BE2C (cell line): ENCODE measurements around the gene LIPA. TPM values are rescaled to one million over a fixed set of nuclear protein-coding genes. Genes with fewer than 3 reads are reported as not detected.

Experiments used
- DNase-seq: peaks from one replicate; pipeline ENCODE4 v3.0.0-alpha.2; 2020
- H3K27me3 ChIP-seq: fragments of 250-450 bp; sonication (Bioruptor Pico); 2 replicates; pipeline ENCODE4 v1.5.1; 2020; ENCODE audit warnings: mild to moderate bottlenecking
- H3K36me3 ChIP-seq: fragments of 250-450 bp; sonication (Bioruptor Pico); 2 replicates; pipeline ENCODE4 v1.5.1; 2020; ENCODE audit warnings: mild to moderate bottlenecking
- H3K4me1 ChIP-seq: fragments of 250-450 bp; sonication (Bioruptor Pico); 2 replicates; pipeline ENCODE4 v1.5.1; 2020
- H3K4me3 ChIP-seq: 2 replicates; pipeline ENCODE4 v1.5.1; 2011; ENCODE audit warnings: low read depth, low read length
- H3K9me3 ChIP-seq: fragments of 250-450 bp; sonication (Bioruptor Pico); 2 replicates; pipeline ENCODE4 v1.5.1; 2020
- CTCF ChIP-seq: IDR thresholded peaks from 2 replicates; pipeline ENCODE4 v1.5.1; 2012; ENCODE audit warnings: mild to moderate bottlenecking, low read depth, low read length
- polyA plus RNA-seq: library from polyadenylated mRNA; unstranded; fragments of >200 nt; gene quantifications from one replicate; pipeline ENCODE4 v1.2.1, GENCODE V29; 2012; ENCODE audit warnings: low read depth, missing spikeins; ENCODE audit not compliant: insufficient read length, insufficient read depth

Gene LIPA
- polyA plus RNA-seq = 49.2 TPM

DNA sequence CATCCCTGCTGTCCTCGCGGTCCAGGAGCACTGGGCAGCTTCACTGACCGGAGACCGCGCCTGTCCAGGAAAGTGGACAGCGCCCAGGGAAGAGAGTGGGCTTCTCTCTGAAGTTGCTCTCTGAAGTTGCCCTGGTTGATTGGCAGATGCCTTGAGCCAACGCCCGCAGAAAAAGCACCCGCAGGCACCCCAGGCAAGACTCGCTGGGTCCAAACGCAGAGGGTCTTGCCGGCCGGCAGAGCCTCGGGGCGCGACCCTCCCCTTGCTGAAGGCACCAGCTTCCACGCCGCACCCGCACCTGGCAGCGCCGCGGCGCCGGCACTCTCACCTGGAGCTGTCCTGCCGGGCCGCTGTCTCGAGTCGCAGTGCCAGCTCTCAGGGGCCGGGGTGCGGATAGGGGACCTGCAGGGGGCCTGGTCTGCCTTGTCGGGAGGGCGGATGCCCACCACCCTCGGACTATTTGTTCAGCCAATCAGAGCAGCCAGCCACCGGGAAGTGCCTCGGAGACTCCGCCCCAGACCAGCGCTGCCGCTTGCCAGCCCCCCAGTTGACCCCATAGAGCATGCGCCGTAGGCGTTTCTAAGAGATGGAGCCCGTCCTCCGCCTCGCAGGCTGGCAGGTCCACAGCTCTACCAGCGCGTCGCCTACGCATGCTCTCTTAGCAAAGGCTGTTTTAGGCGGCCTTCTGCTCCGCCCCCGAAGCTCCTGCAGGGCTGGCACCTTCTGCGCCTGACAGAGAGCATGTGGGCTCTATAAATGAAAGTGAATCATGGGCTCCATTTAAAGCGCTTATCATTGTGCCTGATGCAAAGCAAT, at the start of gene LIPA:
LIPA (minus strand) TSS at position 367 of the 816 bp plus-strand sequence. CDS start 4,127 bp downstream, outside the sequence.
- Histone ChIP-seq H3K27me3 (no peaks in the 10 kb centered on the region), H3K4me3 (peak within 1 kb of the TSS; percentile 83), H3K4me1 (no peaks in the 10 kb centered on the region; the same call in 1 of the 2 replicates), H3K9me3 (no peaks in the 10 kb centered on the region), H3K36me3 (no peaks in the 10 kb centered on the region)
- DNase-seq = peak; percentile 97
- TF ChIP-seq CTCF = 0 out of 2 replicates have a peak, but pooled peaks have one; percentile 7

GRCh38 chr10:89301232-89301631, 49.7 kb upstream of the LIPA start:
- Histone ChIP-seq H3K27me3 (no peaks in the 10 kb centered on the region), H3K4me1 (peaks cover 4% of the 10 kb centered on the region; the same call in 1 of the 2 replicates), H3K4me3 (peak overlapping the region; percentile 48), H3K9me3 (no peaks in the 10 kb centered on the region; the same call in 1 of the 2 replicates), H3K36me3 (no peaks in the 10 kb centered on the region)
- DNase-seq = no peak
- no peak for TF ChIP-seq CTCF

GRCh38 chr10:89299031-89299430, 47.5 kb upstream of the LIPA start:
- no peak for TF ChIP-seq CTCF
- Histone ChIP-seq H3K27me3 (no peaks in the 10 kb centered on the region), H3K4me3 (no peak overlapping the region), H3K4me1 (peaks cover 4% of the 10 kb centered on the region; the same call in 1 of the 2 replicates), H3K36me3 (no peaks in the 10 kb centered on the region), H3K9me3 (no peaks in the 10 kb centered on the region; the same call in 1 of the 2 replicates)
- DNase-seq = no peak

GRCh38 chr10:89297791-89298190, 46.2 kb upstream of the LIPA start:
- no peaks in the 10 kb centered on the region for H3K27me3 ChIP-seq
- DNase-seq = no peak
- no peak overlapping the region for H3K4me3 ChIP-seq
- no peak for TF ChIP-seq CTCF
- peaks cover 4% of the 10 kb centered on the region; the same call in 1 of the 2 replicates for H3K4me1 ChIP-seq
- H3K9me3 ChIP-seq = no peaks in the 10 kb centered on the region
- H3K36me3 ChIP-seq = no peaks in the 10 kb centered on the region

GRCh38 chr10:89297356-89297755, 45.8 kb upstream of the LIPA start:
- Histone ChIP-seq H3K4me3 (no peak overlapping the region), H3K9me3 (no peaks in the 10 kb centered on the region), H3K27me3 (no peaks in the 10 kb centered on the region), H3K36me3 (no peaks in the 10 kb centered on the region), H3K4me1 (peaks cover 3% of the 10 kb centered on the region; the same call in 1 of the 2 replicates)
- no peak for DNase-seq
- no peak for TF ChIP-seq CTCF

GRCh38 chr10:89296220-89296648, 44.7 kb upstream of the LIPA start:
- no peak overlapping the region for H3K4me3 ChIP-seq
- no peaks in the 10 kb centered on the region for H3K4me1 ChIP-seq
- H3K36me3 ChIP-seq = no peaks in the 10 kb centered on the region
- TF ChIP-seq CTCF = no peak
- H3K27me3 ChIP-seq = no peaks in the 10 kb centered on the region
- DNase-seq = no peak
- no peaks in the 10 kb centered on the region for H3K9me3 ChIP-seq
